ENCODE results near the gene RNASE3.
"Not testable (repeated sequence)": the region's sequence is repeated elsewhere in the genome, so short reads cannot be mapped to it uniquely, and the experiment has no call there.

The RNASE3 gene

GRCh38 chr14:20891126-20891825 lies at the start of gene RNASE3:
Gene RNASE3, plus strand, starts transcription at chr14:20891385. Its CDS starts 302 bp downstream, at chr14:20891687.
- DNase-seq (ENCODE audit: low read depth) = not testable (repeated sequence)

GRCh38 chr14:20846560-20846959 lies 44.6 kb upstream of the RNASE3 start:
- no peak for DNase-seq (ENCODE audit: low read depth)

- DNase-seq (ENCODE audit: low read depth) = no peak
These were observed 42.8 kb upstream of the RNASE3 start for GRCh38 chr14:20848316-20848954.

GRCh38 chr14:20848955-20849570 lies 42.1 kb upstream of the RNASE3 start:
- DNase-seq (ENCODE audit: low read depth) = no peak

GRCh38 chr14:20853042-20853441 lies 38.1 kb upstream of the RNASE3 start:
- DNase-seq (ENCODE audit: low read depth) = no peak

- DNase-seq (ENCODE audit: low read depth) = peak; percentile 65
These were observed 35.4 kb upstream of the RNASE3 start for GRCh38 chr14:20855652-20856291.

- DNase-seq (ENCODE audit: low read depth) = no peak
These were observed 34.0 kb upstream of the RNASE3 start for GRCh38 chr14:20857207-20857606.

GRCh38 chr14:20857630-20858261 lies 33.4 kb upstream of the RNASE3 start:
- peak; percentile 34 for DNase-seq (ENCODE audit: low read depth)

GRCh38 chr14:20866194-20866593 lies 25.0 kb upstream of the RNASE3 start:
- DNase-seq (ENCODE audit: low read depth) = no peak

GRCh38 chr14:20866963-20867362 lies 24.2 kb upstream of the RNASE3 start:
- DNase-seq (ENCODE audit: low read depth) = peak; percentile 5

- DNase-seq (ENCODE audit: low read depth) = peak; percentile 55
These were observed 17.6 kb upstream of the RNASE3 start for GRCh38 chr14:20873370-20874177.

- DNase-seq (ENCODE audit: low read depth) = no peak
These were observed 14.2 kb upstream of the RNASE3 start for GRCh38 chr14:20877016-20877415.

- DNase-seq (ENCODE audit: low read depth) = no peak
These were observed 12.5 kb upstream of the RNASE3 start for GRCh38 chr14:20878695-20879094.

- not testable (repeated sequence) for DNase-seq (ENCODE audit: low read depth)
These were observed 10.0 kb upstream of the RNASE3 start for GRCh38 chr14:20881229-20881628.

- DNase-seq (ENCODE audit: low read depth) = not testable (repeated sequence)
These were observed 8.4 kb upstream of the RNASE3 start for GRCh38 chr14:20882787-20883186.

GRCh38 chr14:20888411-20888810 lies 2.8 kb upstream of the RNASE3 start:
- not testable (repeated sequence) for DNase-seq (ENCODE audit: low read depth)

- DNase-seq (ENCODE audit: low read depth) = not testable (repeated sequence)
These were observed 4.1 kb downstream of the RNASE3 start for GRCh38 chr14:20895322-20895721.

- DNase-seq (ENCODE audit: low read depth) = no peak
These were observed 13.3 kb downstream of the RNASE3 start for GRCh38 chr14:20904393-20905029.

- DNase-seq (ENCODE audit: low read depth) = no peak
These were observed 14.5 kb downstream of the RNASE3 start for GRCh38 chr14:20905676-20906075.

GRCh38 chr14:20907214-20907613 lies 16.0 kb downstream of the RNASE3 start:
- no peak for DNase-seq (ENCODE audit: low read depth)

- DNase-seq (ENCODE audit: low read depth) = not testable (repeated sequence)
These were observed 19.6 kb downstream of the RNASE3 start for GRCh38 chr14:20910822-20911221.

All from amniotic epithelial cell (primary cell).